K562 (cell line): ENCODE data around the gene HDLBP. TPM values are rescaled to one million over a fixed set of nuclear protein-coding genes. Genes with fewer than 3 reads are reported as not detected.

Experiments used
- ATAC-seq: fragments of 200-7000 bp; cut with Tn5 transposase; 3 replicates; pipeline ENCODE4 v1.9.1; 2020; ENCODE audit warnings: moderate library complexity
- BruUV-seq: library from RNA; stranded (reverse); fragments of 400-500 nt; replicated peaks from 2 replicates; lab custom pipeline; 2021; lab: Mats Ljungman, UMichigan
- CTCF ChIA-PET: fragments of 300-600 bp; formaldehyde crosslinking; extraction: SDS; loops from one replicate; lab custom pipeline; 2021; ENCODE audit warnings: low intra/inter-chr PET ratio; lab: Yijun Ruan, JAX
- POLR2A ChIA-PET: fragments of 300-600, 350-650 bp; sonication (Branson Sonifier 250); formaldehyde crosslinking; extraction: SDS; loops from one replicate; lab custom pipeline; 2021; ENCODE audit warnings: antibody characterized with exemption, inconsistent platforms; lab: Yijun Ruan, JAX
- DNase-seq, 4 experiments: peaks; one replicate each; pipeline versions ENCODE4 v3.0.0 to v3.0.0-alpha.2; 2011 to 2018; ENCODE audit warnings: low spot score in 3 of 4, mixed read lengths in 3 of 4; ENCODE audit errors: extremely low read depth in 1 of 4
- FAIRE-seq: peaks from 2 replicates; lab custom pipeline; 2011; peaks lifted over from hg19 to GRCh38; lab: Jason Lieb, UNC
- H2AFZ ChIP-seq: 2 replicates; pipeline ENCODE4 v1.6.0; 2011; ENCODE audit warnings: low read depth, low read length, control low read depth, inconsistent platforms
- H3K27ac ChIP-seq: fragments of 200-600 bp; 3 replicates; pipeline ENCODE4 v1.8.0; 2011; ENCODE audit warnings: low read depth, mild to moderate bottlenecking, control low read depth, inconsistent platforms, low read length, moderate library complexity, mixed read lengths; ENCODE audit errors: extremely low read depth
- H3K27me3 ChIP-seq, 2 experiments: fragments of 300-600 bp in 1 of 2; 2 replicates in 1 of 2; 3 replicates in 1 of 2; pipeline versions ENCODE4 v1.6.0 to v1.8.0; 2011; ENCODE audit warnings: inconsistent platforms in 2 of 2, low read length in 2 of 2, mild to moderate bottlenecking in 1 of 2, mixed read lengths in 1 of 2, moderate library complexity in 1 of 2; ENCODE audit not compliant: control insufficient read depth in 2 of 2, insufficient read depth in 2 of 2
- H3K36me3 ChIP-seq: fragments of 300-600 bp; 3 replicates; pipeline ENCODE4 v1.8.0; 2011; ENCODE audit warnings: mild to moderate bottlenecking, low read length, inconsistent platforms; ENCODE audit not compliant: control insufficient read depth, insufficient read depth
- H3K4me1 ChIP-seq, 2 experiments: fragments of 200-600 bp in 1 of 2; replicated peaks in 1 of 2; 2 replicates in 1 of 2; 3 replicates in 1 of 2; pipeline versions ENCODE4 v1.5.1 to v1.8.0; 2011; ENCODE audit warnings: inconsistent platforms in 2 of 2, low read length in 2 of 2, mild to moderate bottlenecking in 1 of 2, mixed read lengths in 1 of 2, moderate library complexity in 1 of 2; ENCODE audit not compliant: control insufficient read depth in 2 of 2, insufficient read depth in 2 of 2
- H3K4me2 ChIP-seq: 2 replicates; pipeline ENCODE4 v1.6.1; 2011; ENCODE audit warnings: low read length, control low read depth, inconsistent platforms, mixed read lengths; ENCODE audit not compliant: insufficient read depth
- H3K4me3 ChIP-seq: fragments of 200-600 bp; sonication (generic), shearing (Covaris generic); 2 replicates; pipeline ENCODE4 v1.5.1; 2016; ENCODE audit warnings: control low read depth, inconsistent platforms
- H3K79me2 ChIP-seq: fragments of 200-600 bp; 3 replicates; pipeline ENCODE4 v1.8.0; 2011; ENCODE audit warnings: low read length, inconsistent platforms; ENCODE audit not compliant: control insufficient read depth, insufficient read depth
- H3K9ac ChIP-seq, 2 experiments: 2 replicates each; pipeline versions ENCODE4 v1.6.0 to v1.6.1; 2011; ENCODE audit warnings: low read depth in 2 of 2, low read length in 2 of 2, control low read depth in 1 of 2, inconsistent platforms in 1 of 2, mild to moderate bottlenecking in 1 of 2, mixed read lengths in 1 of 2; ENCODE audit not compliant: insufficient read depth in 1 of 2
- H3K9me1 ChIP-seq: one replicate; pipeline ENCODE4 v1.6.0; 2011; ENCODE audit warnings: inconsistent platforms, mild to moderate bottlenecking, low read length, moderate library complexity; ENCODE audit not compliant: control insufficient read depth, insufficient read depth
- H3K9me3 ChIP-seq: replicated peaks from 2 replicates; pipeline ENCODE4 v1.5.1; 2011; ENCODE audit warnings: low read depth, low read length, inconsistent platforms; ENCODE audit not compliant: control insufficient read depth, insufficient read depth
- H4K20me1 ChIP-seq: replicated peaks from 2 replicates; pipeline ENCODE4 v1.6.1; 2011; ENCODE audit warnings: low read length, inconsistent platforms, mixed read lengths; ENCODE audit not compliant: control insufficient read depth, insufficient read depth
- EGR1 ChIP-seq: fragments of 450-650 bp; conservative IDR thresholded peaks from 2 replicates; pipeline ENCODE4 v1.6.1; 2017; ENCODE audit warnings: mild to moderate bottlenecking
- HNRNPLL ChIP-seq: fragments of 200-400 bp; formaldehyde crosslinking; IDR thresholded peaks from 2 replicates; pipeline ENCODE4 v1.6.1; 2017; ENCODE audit warnings: low read length, low read depth, mild to moderate bottlenecking; ENCODE audit not compliant: poor library complexity, severe bottlenecking
- KHSRP ChIP-seq: fragments of 450-650 bp; IDR thresholded peaks from 2 replicates; pipeline ENCODE4 v1.6.1; 2017
- MED1 ChIP-seq: sonication (generic); formaldehyde crosslinking; IDR thresholded peaks from 2 replicates; pipeline ENCODE4 v1.8.1; 2023; ENCODE audit warnings: missing genetic modification reagents, borderline replicate concordance
- WGBS: fragments of 100-300 bp; shearing (Covaris generic); methylation state at CpG from one replicate; pipeline ENCODE4 v1.1.6; 2016; ENCODE audit warnings: low coverage, mixed read lengths; ENCODE audit not compliant: insufficient coverage; ENCODE audit errors: missing lambda C conversion rate; 5-methylcytosine and 5-hydroxymethylcytosine counted together
- in situ Hi-C: fragments of 300-500 bp; cut with MboI; formaldehyde crosslinking; loops from 4 replicates; pipeline ENCODE4 v1.15.0; 2018; ENCODE audit warnings: inconsistent platforms, mixed read lengths
- intact Hi-C: fragments of 100-400 bp; cut with micrococcal nuclease; formaldehyde crosslinking; loops from 2 replicates; pipeline ENCODE4 v1.14.2; 2022
- polyA plus RNA-seq, 8 experiments: library from polyadenylated mRNA; depleted of rRNA in 4 of 8; stranded (reverse) in 5 of 8; unstranded in 3 of 8; fragments of >200 nt; fragmentation: Nextera tagmentation in 2 of 8; fragmentation: Illumina TruSeq in 1 of 8; extraction: Ambion mirVana in 2 of 8; extraction: Trizol in 1 of 8; gene quantifications; 2 replicates each; pipeline versions ENCODE4 v1.2.1 to v1.2.3, GENCODE V29; 2011 to 2014; ENCODE audit warnings: inconsistent platforms in 1 of 8, missing spikeins in 1 of 8
- total RNA-seq, 7 experiments: library from RNA; depleted of rRNA in 6 of 7; stranded (reverse); fragments of >200 nt in 6 of 7; fragmentation: Illumina TruSeq in 2 of 7; extraction: Trizol in 2 of 7; gene quantifications; 2 replicates each; pipeline versions ENCODE4 v1.2.1 to v1.2.3, GENCODE V29; 2011 to 2021; ENCODE audit warnings: low replicate concordance in 1 of 7
- TF ChIP-seq, protein P1 (sequence below): sonication (generic); formaldehyde crosslinking; IDR thresholded peaks from 2 replicates; pipeline ENCODE4 v1.8.0; 2023; ENCODE audit warnings: mild to moderate bottlenecking, missing genetic modification reagents
- TF ChIP-seq, protein P2 (sequence below), 2 experiments: fragments of 450-650 bp; IDR thresholded peaks; 2 replicates each; pipeline ENCODE4 v1.6.1; 2016

Gene HDLBP
- total and polyA plus RNA-seq, 9 of the 15 experiments (the other 6 are each of a cell fraction or from before 2014, with no cell fraction given) = 24.4 to 378 (median 146) TPM

DNA sequence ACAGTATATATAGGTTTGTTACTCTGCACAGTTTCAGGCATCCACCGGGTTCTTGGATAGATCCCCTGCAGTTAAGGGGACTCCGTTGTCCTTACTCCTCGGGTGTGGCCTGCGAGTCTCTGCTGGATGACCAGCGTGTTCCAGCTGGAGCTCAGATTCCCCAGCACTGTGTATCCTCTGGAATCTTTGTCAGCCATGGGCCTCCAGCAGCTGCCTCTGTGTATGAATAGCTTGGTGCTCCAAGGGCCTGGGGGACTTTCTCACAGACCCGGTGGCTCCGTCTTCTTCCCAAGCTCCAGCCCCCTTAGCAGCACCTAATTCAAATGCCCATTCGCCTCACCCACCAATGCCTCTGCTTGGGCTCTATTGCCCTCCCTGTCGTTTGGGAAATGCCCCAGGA lies 120.7 kb downstream of the HDLBP start:
- DNase-seq = no peak
- no peak for TF ChIP-seq MED1 (CRISPR knock-in tag)
- TF ChIP-seq, protein P1, sequence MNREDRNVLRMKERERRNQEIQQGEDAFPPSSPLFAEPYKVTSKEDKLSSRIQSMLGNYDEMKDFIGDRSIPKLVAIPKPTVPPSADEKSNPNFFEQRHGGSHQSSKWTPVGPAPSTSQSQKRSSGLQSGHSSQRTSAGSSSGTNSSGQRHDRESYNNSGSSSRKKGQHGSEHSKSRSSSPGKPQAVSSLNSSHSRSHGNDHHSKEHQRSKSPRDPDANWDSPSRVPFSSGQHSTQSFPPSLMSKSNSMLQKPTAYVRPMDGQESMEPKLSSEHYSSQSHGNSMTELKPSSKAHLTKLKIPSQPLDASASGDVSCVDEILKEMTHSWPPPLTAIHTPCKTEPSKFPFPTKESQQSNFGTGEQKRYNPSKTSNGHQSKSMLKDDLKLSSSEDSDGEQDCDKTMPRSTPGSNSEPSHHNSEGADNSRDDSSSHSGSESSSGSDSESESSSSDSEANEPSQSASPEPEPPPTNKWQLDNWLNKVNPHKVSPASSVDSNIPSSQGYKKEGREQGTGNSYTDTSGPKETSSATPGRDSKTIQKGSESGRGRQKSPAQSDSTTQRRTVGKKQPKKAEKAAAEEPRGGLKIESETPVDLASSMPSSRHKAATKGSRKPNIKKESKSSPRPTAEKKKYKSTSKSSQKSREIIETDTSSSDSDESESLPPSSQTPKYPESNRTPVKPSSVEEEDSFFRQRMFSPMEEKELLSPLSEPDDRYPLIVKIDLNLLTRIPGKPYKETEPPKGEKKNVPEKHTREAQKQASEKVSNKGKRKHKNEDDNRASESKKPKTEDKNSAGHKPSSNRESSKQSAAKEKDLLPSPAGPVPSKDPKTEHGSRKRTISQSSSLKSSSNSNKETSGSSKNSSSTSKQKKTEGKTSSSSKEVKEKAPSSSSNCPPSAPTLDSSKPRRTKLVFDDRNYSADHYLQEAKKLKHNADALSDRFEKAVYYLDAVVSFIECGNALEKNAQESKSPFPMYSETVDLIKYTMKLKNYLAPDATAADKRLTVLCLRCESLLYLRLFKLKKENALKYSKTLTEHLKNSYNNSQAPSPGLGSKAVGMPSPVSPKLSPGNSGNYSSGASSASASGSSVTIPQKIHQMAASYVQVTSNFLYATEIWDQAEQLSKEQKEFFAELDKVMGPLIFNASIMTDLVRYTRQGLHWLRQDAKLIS (CRISPR knock-in tag) = no peak
- TF ChIP-seq HNRNPLL = no peak
- TF ChIP-seq, protein P2, sequence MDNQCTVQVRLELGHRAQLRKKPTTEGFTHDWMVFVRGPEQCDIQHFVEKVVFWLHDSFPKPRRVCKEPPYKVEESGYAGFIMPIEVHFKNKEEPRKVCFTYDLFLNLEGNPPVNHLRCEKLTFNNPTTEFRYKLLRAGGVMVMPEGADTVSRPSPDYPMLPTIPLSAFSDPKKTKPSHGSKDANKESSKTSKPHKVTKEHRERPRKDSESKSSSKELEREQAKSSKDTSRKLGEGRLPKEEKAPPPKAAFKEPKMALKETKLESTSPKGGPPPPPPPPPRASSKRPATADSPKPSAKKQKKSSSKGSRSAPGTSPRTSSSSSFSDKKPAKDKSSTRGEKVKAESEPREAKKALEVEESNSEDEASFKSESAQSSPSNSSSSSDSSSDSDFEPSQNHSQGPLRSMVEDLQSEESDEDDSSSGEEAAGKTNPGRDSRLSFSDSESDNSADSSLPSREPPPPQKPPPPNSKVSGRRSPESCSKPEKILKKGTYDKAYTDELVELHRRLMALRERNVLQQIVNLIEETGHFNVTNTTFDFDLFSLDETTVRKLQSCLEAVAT (IDR thresholded peaks at IDR 0.05) = no peak
- TF ChIP-seq KHSRP = no peak
- TF ChIP-seq EGR1 = no peak
- in situ Hi-C loops = no loop called here
- FAIRE-seq = no peak
- Histone ChIP-seq H3K27me3 (peaks cover 0 to 14% of the 10 kb centered on the region in 2 experiments; a peak in 2 of 5 replicates), H3K9me3 (no peaks in the 10 kb centered on the region), H3K4me2 (no peak overlapping the region), H3K4me3 (no peak overlapping the region), H3K4me1 (peaks cover 0 to 23% of the 10 kb centered on the region in 2 experiments; a peak in 2 of 5 replicates), H3K79me2 (no peaks in the 10 kb centered on the region), H3K36me3 (no peaks in the 10 kb centered on the region), H4K20me1 (no peaks in the 10 kb centered on the region), H2AFZ (no peak overlapping the region), H3K9me1 (no peaks in the 10 kb centered on the region), H3K9ac (no peak overlapping the region), H3K27ac (no peak overlapping the region)
- intact Hi-C loops = no loop called here
- BruUV-seq = no TSS peak
- CTCF ChIA-PET = no interaction called here
- POLR2A ChIA-PET = interaction anchor here (0.6 kb wide), 1 partner anchor 72 kb away, joined by 4 read pairs; no protein-coding TSS in a partner anchor
- ATAC-seq = no peak
- 19% methylated on average over 8 of the region's 9 CpGs for WGBS
